NCI-H69 (cell line): ENCODE results near the gene HIF3A.
"Not testable (repeated sequence)": the region's sequence is repeated elsewhere in the genome, so short reads cannot be mapped to it uniquely, and the experiment has no call there.

Experiments
- DNase-seq: peaks from one replicate; lab custom pipeline; 2025; lab: John Stamatoyannopoulos, UW

The HIF3A gene

GRCh38 chr19:46357846-46358583, 61.2 kb downstream of the HIF3A start:
- no peak for DNase-seq

GRCh38 chr19:46361915-46362314, 65.1 kb downstream of the HIF3A start:
- no peak for DNase-seq

- DNase-seq = no peak
Observed at GRCh38 chr19:46364359-46364758, 67.5 kb downstream of the HIF3A start.

- DNase-seq = no peak
Observed at GRCh38 chr19:46365561-46365960, 68.7 kb downstream of the HIF3A start.

GRCh38 chr19:46366620-46367292, 69.9 kb downstream of the HIF3A start:
- DNase-seq = peak; percentile 91

GRCh38 chr19:46367426-46367825, 70.6 kb downstream of the HIF3A start:
- no peak for DNase-seq

- DNase-seq = no peak
Observed at GRCh38 chr19:46368116-46368515, 71.3 kb downstream of the HIF3A start.

GRCh38 chr19:46369817-46370216, 73.0 kb downstream of the HIF3A start:
- no peak for DNase-seq

GRCh38 chr19:46371371-46371901, 74.6 kb downstream of the HIF3A start:
- DNase-seq = no peak

GRCh38 chr19:46372901-46373490, 76.2 kb downstream of the HIF3A start:
- DNase-seq = peak; percentile 82

GRCh38 chr19:46373491-46374359, 76.9 kb downstream of the HIF3A start:
- peak; percentile 99 for DNase-seq

- no peak for DNase-seq
Observed at GRCh38 chr19:46374536-46375475, 78.0 kb downstream of the HIF3A start.

GRCh38 chr19:46375476-46376067, 78.7 kb downstream of the HIF3A start:
- not testable (repeated sequence) for DNase-seq

GRCh38 chr19:46376241-46377153, 79.7 kb downstream of the HIF3A start:
- no peak for DNase-seq

GRCh38 chr19:46378268-46378667, 81.4 kb downstream of the HIF3A start:
- no peak for DNase-seq

GRCh38 chr19:46380690-46381089, 83.8 kb downstream of the HIF3A start:
- no peak for DNase-seq

GRCh38 chr19:46381346-46381745, 84.5 kb downstream of the HIF3A start:
- DNase-seq = no peak

GRCh38 chr19:46381756-46382345, 85.0 kb downstream of the HIF3A start:
- DNase-seq = no peak
